KMS-11 (cell line): ENCODE results near the gene HAT1.

Source experiments
- H2AFZ ChIP-seq: fragments of 200-600 bp; sonication (generic); 2 replicates; pipeline ENCODE4 v1.6.1; 2016; ENCODE audit warnings: antibody characterized with exemption, mixed run types, low read depth
- H3K27ac ChIP-seq: fragments of 200-600 bp; sonication (generic); 2 replicates; pipeline ENCODE4 v1.6.1; 2016; ENCODE audit warnings: mild to moderate bottlenecking, mixed run types
- H3K27me3 ChIP-seq: fragments of 200-600 bp; sonication (generic); 2 replicates; pipeline ENCODE4 v1.6.1; 2017; ENCODE audit warnings: mild to moderate bottlenecking, low read depth, mixed run types, moderate library complexity; ENCODE audit not compliant: insufficient read depth
- H3K36me3 ChIP-seq: fragments of 200-600 bp; sonication (generic); 2 replicates; pipeline ENCODE4 v1.6.1; 2017; ENCODE audit warnings: mild to moderate bottlenecking, mixed run types; ENCODE audit not compliant: insufficient read depth
- H3K4me1 ChIP-seq: fragments of 200-600 bp; sonication (generic); 2 replicates; pipeline ENCODE4 v1.6.1; 2016; ENCODE audit warnings: mild to moderate bottlenecking, low read depth, mixed run types; ENCODE audit not compliant: poor library complexity, severe bottlenecking
- H3K4me2 ChIP-seq: fragments of 200-600 bp; sonication (generic); 2 replicates; pipeline ENCODE4 v1.7.0; 2016; ENCODE audit warnings: mild to moderate bottlenecking, mixed run types
- H3K4me3 ChIP-seq: fragments of 200-600 bp; sonication (generic); IDR thresholded peaks from 2 replicates; pipeline ENCODE4 v1.6.1; 2017; ENCODE audit warnings: low read depth, low read length, mixed read lengths; ENCODE audit not compliant: insufficient read depth
- H3K79me2 ChIP-seq: fragments of 200-600 bp; sonication (generic); 2 replicates; pipeline ENCODE4 v1.6.1; 2016; ENCODE audit warnings: low read depth, mixed run types; ENCODE audit not compliant: insufficient read depth
- H3K9ac ChIP-seq: fragments of 200-600 bp; sonication (generic); 2 replicates; pipeline ENCODE4 v1.6.1; 2016; ENCODE audit warnings: mild to moderate bottlenecking, mixed run types
- H4K20me1 ChIP-seq: fragments of 200-600 bp; sonication (generic); 2 replicates; pipeline ENCODE4 v1.6.1; 2016; ENCODE audit warnings: mild to moderate bottlenecking, mixed run types; ENCODE audit not compliant: insufficient read depth
- TF ChIP-seq, protein P1 (sequence below): fragments of 200-600 bp; sonication (generic); conservative IDR thresholded peaks from 2 replicates; pipeline ENCODE4 v1.6.1; 2017; ENCODE audit warnings: low read depth, mild to moderate bottlenecking, antibody characterized with exemption, low read length, moderate library complexity, mixed read lengths

HAT1 gene

DNA sequence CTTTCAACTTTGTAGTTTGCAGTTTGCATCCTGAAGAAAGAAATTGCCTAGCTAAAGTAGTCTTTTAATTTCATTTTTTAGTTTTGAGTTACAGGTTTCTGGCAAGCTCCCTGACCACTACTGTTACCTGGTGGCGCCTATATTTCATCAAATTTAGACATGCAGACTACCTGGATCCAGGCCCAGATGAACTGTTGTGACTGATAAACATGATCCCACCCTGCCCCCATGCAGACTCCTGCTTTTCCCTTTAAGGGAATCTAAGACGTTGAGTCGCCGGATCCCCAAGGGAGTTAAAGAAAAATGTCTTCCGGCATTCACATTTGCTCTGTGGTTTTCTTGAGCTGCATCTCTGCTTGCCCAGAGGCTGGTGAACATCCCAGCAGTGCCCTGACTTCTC lies 99.7 kb downstream of the HAT1 start:
- H3K36me3 ChIP-seq, result no peaks in the 10 kb centered on the region
- H3K9ac ChIP-seq, result no peak overlapping the region
- no peaks in the 10 kb centered on the region for H4K20me1 ChIP-seq
- H3K4me1 ChIP-seq, result no peaks in the 10 kb centered on the region
- no peak overlapping the region for H2AFZ ChIP-seq
- H3K4me3 ChIP-seq, result no peak overlapping the region
- H3K27ac ChIP-seq, result no peak overlapping the region
- no peak overlapping the region for H3K4me2 ChIP-seq
- H3K79me2 ChIP-seq, result no peaks in the 10 kb centered on the region
- H3K27me3 ChIP-seq, result no peaks in the 10 kb centered on the region
- TF ChIP-seq, protein P1, sequence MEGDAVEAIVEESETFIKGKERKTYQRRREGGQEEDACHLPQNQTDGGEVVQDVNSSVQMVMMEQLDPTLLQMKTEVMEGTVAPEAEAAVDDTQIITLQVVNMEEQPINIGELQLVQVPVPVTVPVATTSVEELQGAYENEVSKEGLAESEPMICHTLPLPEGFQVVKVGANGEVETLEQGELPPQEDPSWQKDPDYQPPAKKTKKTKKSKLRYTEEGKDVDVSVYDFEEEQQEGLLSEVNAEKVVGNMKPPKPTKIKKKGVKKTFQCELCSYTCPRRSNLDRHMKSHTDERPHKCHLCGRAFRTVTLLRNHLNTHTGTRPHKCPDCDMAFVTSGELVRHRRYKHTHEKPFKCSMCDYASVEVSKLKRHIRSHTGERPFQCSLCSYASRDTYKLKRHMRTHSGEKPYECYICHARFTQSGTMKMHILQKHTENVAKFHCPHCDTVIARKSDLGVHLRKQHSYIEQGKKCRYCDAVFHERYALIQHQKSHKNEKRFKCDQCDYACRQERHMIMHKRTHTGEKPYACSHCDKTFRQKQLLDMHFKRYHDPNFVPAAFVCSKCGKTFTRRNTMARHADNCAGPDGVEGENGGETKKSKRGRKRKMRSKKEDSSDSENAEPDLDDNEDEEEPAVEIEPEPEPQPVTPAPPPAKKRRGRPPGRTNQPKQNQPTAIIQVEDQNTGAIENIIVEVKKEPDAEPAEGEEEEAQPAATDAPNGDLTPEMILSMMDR, result no peak

DNA sequence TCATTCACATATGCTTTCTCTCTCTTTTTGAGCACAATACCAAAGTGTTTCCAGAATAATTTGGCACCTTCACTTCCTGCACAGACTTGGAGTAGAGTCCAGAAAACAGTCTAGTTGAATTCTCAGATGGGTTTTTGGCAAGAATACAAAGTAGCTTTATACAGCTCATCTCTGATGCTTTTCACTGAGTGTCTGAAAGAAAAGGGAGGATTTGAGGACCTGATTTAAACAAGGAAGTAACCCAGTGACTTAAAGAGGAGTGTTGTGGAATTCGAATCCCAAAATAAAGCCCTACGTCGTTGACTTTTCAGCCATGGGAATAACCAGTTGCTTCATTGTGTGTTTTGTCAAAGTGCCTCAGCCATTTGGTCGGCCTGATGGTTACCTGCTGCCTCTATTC lies 109.3 kb downstream of the HAT1 start:
- Histone ChIP-seq H3K27ac (no peak overlapping the region), H4K20me1 (no peaks in the 10 kb centered on the region), H3K36me3 (no peaks in the 10 kb centered on the region), H2AFZ (no peak overlapping the region), H3K27me3 (no peaks in the 10 kb centered on the region), H3K4me3 (no peak overlapping the region), H3K4me2 (no peak overlapping the region), H3K9ac (no peak overlapping the region), H3K4me1 (no peaks in the 10 kb centered on the region), H3K79me2 (no peaks in the 10 kb centered on the region)
- TF ChIP-seq, protein P1, result no peak
